ENCODE results near the gene TMEM115. TPM values are rescaled to one million over a fixed set of nuclear protein-coding genes. Genes with fewer than 3 reads are reported as not detected.

Gene TMEM115
- total RNA-seq, 1 experiment from 2014 or later: 17.3 TPM

GRCh38 chr3:50320853-50321335 is 38.4 kb downstream of the TMEM115 start:
- TF ChIP-seq CTCF (conservative IDR thresholded peaks at IDR 0.05; ENCODE audit: low read depth, low read length) (no peak), EZH2 (IDR thresholded peaks at IDR 0.05; ENCODE audit: borderline replicate concordance, low read depth, low read length, poor library complexity, severe bottlenecking) (no peak)
- no peaks in the 10 kb centered on the region for H3K27me3 ChIP-seq (replicated peaks; ENCODE audit: insufficient read depth, low read depth, low read length, poor library complexity)
- H3K4me3 ChIP-seq (ENCODE audit: low read depth, low read length, poor library complexity, severe bottlenecking): peak overlapping the region; percentile 73
- H3K9me3 ChIP-seq (ENCODE audit: low read depth, low read length, poor library complexity, severe bottlenecking): no peaks in the 10 kb centered on the region
- ChIA-PET POLR2A (ENCODE audit: low non-redundant PET) (no interaction called here), CTCF (interaction anchor here (0.6 kb wide), 3 partner anchors 15 to 83 kb away, joined by 6 to 9 read pairs (median 6); no protein-coding TSS in a partner anchor)
- H3K4me1 ChIP-seq (ENCODE audit: insufficient read depth, low read length, poor library complexity, severe bottlenecking): peaks cover 3% of the 10 kb centered on the region
- peak overlapping the region; percentile 99 for H3K27ac ChIP-seq (ENCODE audit: low read depth, low read length, poor library complexity, severe bottlenecking)
- intact Hi-C loops (cut with micrococcal nuclease; ENCODE audit: unreplicated experiment): no loop called here
- no TSS peak for BruUV-seq (replicated peaks)
- peak; percentile 64 for DNase-seq (ENCODE audit: low spot score)
- H3K36me3 ChIP-seq (ENCODE audit: insufficient read depth, low read length, poor library complexity, severe bottlenecking): no peaks in the 10 kb centered on the region

GRCh38 chr3:50319894-50320625 is 39.3 kb downstream of the TMEM115 start:
- Histone ChIP-seq H3K27me3 (replicated peaks; ENCODE audit: insufficient read depth, low read depth, low read length, poor library complexity) (no peaks in the 10 kb centered on the region), H3K4me1 (ENCODE audit: insufficient read depth, low read length, poor library complexity, severe bottlenecking) (peaks cover 3% of the 10 kb centered on the region), H3K27ac (ENCODE audit: low read depth, low read length, poor library complexity, severe bottlenecking) (peak overlapping the region; percentile 99), H3K9me3 (ENCODE audit: low read depth, low read length, poor library complexity, severe bottlenecking) (no peaks in the 10 kb centered on the region), H3K36me3 (ENCODE audit: insufficient read depth, low read length, poor library complexity, severe bottlenecking) (no peaks in the 10 kb centered on the region), H3K4me3 (ENCODE audit: low read depth, low read length, poor library complexity, severe bottlenecking) (peak overlapping the region; percentile 73)
- intact Hi-C loops (cut with micrococcal nuclease; ENCODE audit: unreplicated experiment): no loop called here
- DNase-seq (ENCODE audit: low spot score): no peak
- no peak for TF ChIP-seq CTCF (conservative IDR thresholded peaks at IDR 0.05; ENCODE audit: low read depth, low read length)
- no peak for TF ChIP-seq EZH2 (IDR thresholded peaks at IDR 0.05; ENCODE audit: borderline replicate concordance, low read depth, low read length, poor library complexity, severe bottlenecking)
- POLR2A ChIA-PET (ENCODE audit: low non-redundant PET): no interaction called here
- no TSS peak for BruUV-seq (replicated peaks)
- CTCF ChIA-PET: no interaction called here

- CTCF ChIA-PET: no interaction called here
Observed at GRCh38 chr3:50319181-50319893, 40.0 kb downstream of the TMEM115 start.

More at GRCh38 chr3:50319181-50319893, 40.0 kb downstream of the TMEM115 start:
- intact Hi-C loops (cut with micrococcal nuclease; ENCODE audit: unreplicated experiment): no loop called here
- H3K4me3 ChIP-seq (ENCODE audit: low read depth, low read length, poor library complexity, severe bottlenecking): no peak overlapping the region
- H3K27ac ChIP-seq (ENCODE audit: low read depth, low read length, poor library complexity, severe bottlenecking): no peak overlapping the region
- peaks cover 3% of the 10 kb centered on the region for H3K4me1 ChIP-seq (ENCODE audit: insufficient read depth, low read length, poor library complexity, severe bottlenecking)
- DNase-seq (ENCODE audit: low spot score): no peak
- TF ChIP-seq EZH2 (IDR thresholded peaks at IDR 0.05; ENCODE audit: borderline replicate concordance, low read depth, low read length, poor library complexity, severe bottlenecking) (no peak), CTCF (conservative IDR thresholded peaks at IDR 0.05; ENCODE audit: low read depth, low read length) (no peak)
- no peaks in the 10 kb centered on the region for H3K9me3 ChIP-seq (ENCODE audit: low read depth, low read length, poor library complexity, severe bottlenecking)
- no peaks in the 10 kb centered on the region for H3K27me3 ChIP-seq (replicated peaks; ENCODE audit: insufficient read depth, low read depth, low read length, poor library complexity)
- POLR2A ChIA-PET (ENCODE audit: low non-redundant PET): no interaction called here
- TSS peak; percentile 30 for BruUV-seq (replicated peaks)
- H3K36me3 ChIP-seq (ENCODE audit: insufficient read depth, low read length, poor library complexity, severe bottlenecking): no peaks in the 10 kb centered on the region
